Measurements from ENCODE around the gene ZNF816. TPM values are rescaled to one million over a fixed set of nuclear protein-coding genes. Genes with fewer than 3 reads are reported as not detected.
A peak's percentile ranks its signal among the peaks of the same experiment; 100 is the strongest.

The ZNF816 gene
- total RNA-seq, 1 donor from 2014 or later = 2.5 TPM

DNA sequence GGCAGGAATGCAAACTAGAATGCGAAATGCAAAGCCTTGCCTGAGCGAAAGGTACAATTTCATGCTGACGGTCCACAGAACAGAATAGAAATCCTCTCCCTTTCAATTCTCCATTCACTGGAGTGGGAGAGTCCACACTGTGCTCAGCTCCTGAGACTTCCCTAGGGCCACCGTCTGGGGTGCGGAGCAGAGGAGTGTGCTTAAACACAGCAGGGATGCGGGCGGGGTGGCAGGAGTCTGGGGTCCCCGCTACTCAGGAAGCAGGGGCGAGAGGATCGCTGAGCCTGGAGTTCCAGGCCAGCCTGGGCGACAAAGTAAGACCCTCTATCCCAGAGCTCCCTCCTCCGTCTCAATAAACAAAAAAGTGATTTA lies 552 bp upstream of the ZNF816 start:
- peak overlapping the region; percentile 86 for H3K4me3 ChIP-seq (ENCODE audit: low read depth, low read length)
- TF ChIP-seq, protein P1, sequence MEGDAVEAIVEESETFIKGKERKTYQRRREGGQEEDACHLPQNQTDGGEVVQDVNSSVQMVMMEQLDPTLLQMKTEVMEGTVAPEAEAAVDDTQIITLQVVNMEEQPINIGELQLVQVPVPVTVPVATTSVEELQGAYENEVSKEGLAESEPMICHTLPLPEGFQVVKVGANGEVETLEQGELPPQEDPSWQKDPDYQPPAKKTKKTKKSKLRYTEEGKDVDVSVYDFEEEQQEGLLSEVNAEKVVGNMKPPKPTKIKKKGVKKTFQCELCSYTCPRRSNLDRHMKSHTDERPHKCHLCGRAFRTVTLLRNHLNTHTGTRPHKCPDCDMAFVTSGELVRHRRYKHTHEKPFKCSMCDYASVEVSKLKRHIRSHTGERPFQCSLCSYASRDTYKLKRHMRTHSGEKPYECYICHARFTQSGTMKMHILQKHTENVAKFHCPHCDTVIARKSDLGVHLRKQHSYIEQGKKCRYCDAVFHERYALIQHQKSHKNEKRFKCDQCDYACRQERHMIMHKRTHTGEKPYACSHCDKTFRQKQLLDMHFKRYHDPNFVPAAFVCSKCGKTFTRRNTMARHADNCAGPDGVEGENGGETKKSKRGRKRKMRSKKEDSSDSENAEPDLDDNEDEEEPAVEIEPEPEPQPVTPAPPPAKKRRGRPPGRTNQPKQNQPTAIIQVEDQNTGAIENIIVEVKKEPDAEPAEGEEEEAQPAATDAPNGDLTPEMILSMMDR (conservative IDR thresholded peaks at IDR 0.05; ENCODE audit: low read depth, low read length) = no peak
- DNase-seq (ENCODE audit: low read depth) = no peak

- DNase-seq (ENCODE audit: low read depth) = no peak
- TF ChIP-seq, protein P1 (conservative IDR thresholded peaks at IDR 0.05; ENCODE audit: low read depth, low read length) = no peak
- peak overlapping the region; percentile 86 for H3K4me3 ChIP-seq (ENCODE audit: low read depth, low read length)
These were observed 700 bp downstream of the ZNF816 start for GRCh38 chr19:52961981-52962380.

- TF ChIP-seq, protein P1 (conservative IDR thresholded peaks at IDR 0.05; ENCODE audit: low read depth, low read length) = no peak
- no peak overlapping the region for H3K4me3 ChIP-seq (ENCODE audit: low read depth, low read length)
- no peak for DNase-seq (ENCODE audit: low read depth)
These were observed 2.9 kb downstream of the ZNF816 start for GRCh38 chr19:52959613-52960295.

- H3K4me3 ChIP-seq (ENCODE audit: low read depth, low read length) = no peak overlapping the region
- DNase-seq (ENCODE audit: low read depth) = no peak
- TF ChIP-seq, protein P1 (conservative IDR thresholded peaks at IDR 0.05; ENCODE audit: low read depth, low read length) = no peak
These were observed 5.1 kb downstream of the ZNF816 start for GRCh38 chr19:52957591-52957990.

- TF ChIP-seq, protein P1 (conservative IDR thresholded peaks at IDR 0.05; ENCODE audit: low read depth, low read length) = no peak
- no peak for DNase-seq (ENCODE audit: low read depth)
- H3K4me3 ChIP-seq (ENCODE audit: low read depth, low read length) = no peak overlapping the region
These were observed 5.8 kb downstream of the ZNF816 start for GRCh38 chr19:52956917-52957316.

GRCh38 chr19:52949422-52949821 lies 13.3 kb downstream of the ZNF816 start:
- H3K4me3 ChIP-seq (ENCODE audit: low read depth, low read length) = no peak overlapping the region
- DNase-seq (ENCODE audit: low read depth) = no peak
- TF ChIP-seq, protein P1 (conservative IDR thresholded peaks at IDR 0.05; ENCODE audit: low read depth, low read length) = no peak

Data from epithelial cell of proximal tubule (primary cell).